Osteoblast (primary cell): ENCODE measurements around the gene AUNIP. TPM values are rescaled to one million over a fixed set of nuclear protein-coding genes. Genes with fewer than 3 reads are reported as not detected.

ENCODE experiments used
- DNase-seq: peaks from one replicate; pipeline ENCODE4 v3.0.0; 2011; ENCODE audit warnings: low spot score, mixed read lengths; ENCODE audit not compliant: insufficient read length; ENCODE audit errors: missing footprints
- H2AFZ ChIP-seq: 2 replicates; pipeline ENCODE4 v1.6.0; 2011; ENCODE audit warnings: mild to moderate bottlenecking, low read length
- H3K27ac ChIP-seq: 2 replicates; pipeline ENCODE4 v1.5.1; 2011; ENCODE audit warnings: mild to moderate bottlenecking, low read depth, low read length, moderate library complexity
- H3K27me3 ChIP-seq: 2 replicates; pipeline ENCODE4 v1.6.0; 2012; ENCODE audit warnings: mild to moderate bottlenecking, control low read depth, inconsistent platforms, low read length, moderate library complexity; ENCODE audit not compliant: insufficient read depth
- H3K36me3 ChIP-seq: 2 replicates; pipeline ENCODE4 v1.5.1; 2011; ENCODE audit warnings: mild to moderate bottlenecking, low read length, control low read depth, moderate library complexity; ENCODE audit not compliant: insufficient read depth
- H3K4me1 ChIP-seq: 2 replicates; pipeline ENCODE4 v1.5.1; 2011; ENCODE audit warnings: mild to moderate bottlenecking, low read length, control low read depth, moderate library complexity; ENCODE audit not compliant: insufficient read depth
- H3K4me2 ChIP-seq: 2 replicates; pipeline ENCODE4 v1.6.0; 2011; ENCODE audit warnings: mild to moderate bottlenecking, low read length; ENCODE audit not compliant: insufficient read depth
- H3K4me3 ChIP-seq: fragments of 200-600 bp; sonication (generic); 3 replicates; pipeline ENCODE4 v1.5.1; 2012; ENCODE audit warnings: mild to moderate bottlenecking, low read length, inconsistent platforms; ENCODE audit not compliant: insufficient read depth
- H3K79me2 ChIP-seq: 2 replicates; pipeline ENCODE4 v1.6.0; 2012; ENCODE audit warnings: mild to moderate bottlenecking, low read length, control low read depth, inconsistent platforms; ENCODE audit not compliant: insufficient read depth
- H3K9me3 ChIP-seq: 2 replicates; pipeline ENCODE4 v1.5.1; 2011; ENCODE audit warnings: low read depth, low read length, control low read depth
- H4K20me1 ChIP-seq: 2 replicates; pipeline ENCODE4 v1.6.0; 2012; ENCODE audit warnings: mild to moderate bottlenecking, low read length, control low read depth; ENCODE audit not compliant: insufficient read depth
- CTCF ChIP-seq: IDR thresholded peaks from 2 replicates; pipeline ENCODE4 v1.5.1; 2011; ENCODE audit warnings: mild to moderate bottlenecking, low read depth, low read length, moderate library complexity; ENCODE audit errors: extremely low read depth
- total RNA-seq: library from RNA; depleted of rRNA; stranded (reverse); fragments of >200 nt; gene quantifications from 2 replicates; pipeline ENCODE4 v1.2.3, GENCODE V29; 2012

The AUNIP gene
- total RNA-seq, 1 donor: 0.72 TPM

- peaks cover 7% of the 10 kb centered on the region for H4K20me1 ChIP-seq
- no peaks in the 10 kb centered on the region for H3K9me3 ChIP-seq
- H3K27ac ChIP-seq: no peak overlapping the region
- H2AFZ ChIP-seq: no peak overlapping the region
- no peak for DNase-seq
- H3K4me1 ChIP-seq: peaks cover 17% of the 10 kb centered on the region
- TF ChIP-seq CTCF: no peak
- peaks cover 30% of the 10 kb centered on the region for H3K79me2 ChIP-seq
- peaks cover 2% of the 10 kb centered on the region for H3K36me3 ChIP-seq
- no peak overlapping the region for H3K4me2 ChIP-seq
- H3K27me3 ChIP-seq: no peaks in the 10 kb centered on the region
- no peak overlapping the region for H3K4me3 ChIP-seq
Measured at GRCh38 chr1:25876693-25877077, 17.4 kb upstream of the AUNIP start.

- Histone ChIP-seq H3K79me2 (peaks cover 32% of the 10 kb centered on the region), H2AFZ (peak overlapping the region; percentile 72), H3K4me1 (peaks cover 17% of the 10 kb centered on the region), H3K27me3 (no peaks in the 10 kb centered on the region), H3K9me3 (no peaks in the 10 kb centered on the region), H3K27ac (no peak overlapping the region), H3K4me2 (peak overlapping the region; percentile 79), H3K36me3 (peaks cover 2% of the 10 kb centered on the region), H3K4me3 (peak overlapping the region; percentile 80), H4K20me1 (peaks cover 8% of the 10 kb centered on the region)
- peak; percentile 68 for DNase-seq
- TF ChIP-seq CTCF: no peak
Measured at GRCh38 chr1:25875856-25876692, 16.8 kb upstream of the AUNIP start.

- no peaks in the 10 kb centered on the region for H3K9me3 ChIP-seq
- peaks cover 6% of the 10 kb centered on the region for H3K36me3 ChIP-seq
- H3K79me2 ChIP-seq: peaks cover 32% of the 10 kb centered on the region
- DNase-seq: peak; percentile 95
- TF ChIP-seq CTCF: no peak
- H3K4me2 ChIP-seq: peak within 1 kb of the TSS; percentile 79
- H2AFZ ChIP-seq: peak within 1 kb of the TSS; percentile 80
- H3K27ac ChIP-seq: peak within 1 kb of the TSS; percentile 0
- peaks cover 17% of the 10 kb centered on the region for H3K4me1 ChIP-seq
- H3K4me3 ChIP-seq: peak within 1 kb of the TSS; percentile 80
- no peaks in the 10 kb centered on the region for H3K27me3 ChIP-seq
- peaks cover 12% of the 10 kb centered on the region for H4K20me1 ChIP-seq
Measured at GRCh38 chr1:25875154-25875855, 16.0 kb upstream of the AUNIP start, which contains the start of gene PAQR7. Gene PAQR7, minus strand, starts transcription at chr1:25875708. Its CDS starts 11,869 bp downstream, at chr1:25863839.
